Large intestine (tissue), 3 donors: ENCODE measurements around the gene CDC42SE2. TPM values are rescaled to one million over a fixed set of nuclear protein-coding genes. Genes with fewer than 3 reads are reported as not detected.
"Not testable (repeated sequence)": the region's sequence is repeated elsewhere in the genome, so short reads cannot be mapped to it uniquely, and the experiment has no call there.

ENCODE experiments used
- DNase-seq, 2 donors: peaks; one replicate each; pipeline versions ENCODE4 v3.0.0 to v3.0.0-alpha.2; 2013
- H3K27ac ChIP-seq: one replicate; pipeline ENCODE4 v1.5.1; 2013; ENCODE audit warnings: low read length
- H3K27me3 ChIP-seq: 2 replicates; pipeline ENCODE4 v1.6.1; 2013; ENCODE audit warnings: low read length; ENCODE audit not compliant: control insufficient read depth, insufficient read depth
- H3K36me3 ChIP-seq: 2 replicates; pipeline ENCODE4 v1.6.1; 2013; ENCODE audit warnings: low read length; ENCODE audit not compliant: control insufficient read depth, insufficient read depth
- H3K4me1 ChIP-seq: one replicate; pipeline ENCODE4 v1.6.1; 2013; ENCODE audit warnings: low read length; ENCODE audit not compliant: control insufficient read depth, insufficient read depth
- H3K4me3 ChIP-seq: one replicate; pipeline ENCODE4 v1.5.1; 2013; ENCODE audit warnings: low read length
- H3K9me3 ChIP-seq: one replicate; pipeline ENCODE4 v1.6.1; 2013; ENCODE audit warnings: mild to moderate bottlenecking, low read depth, low read length, moderate library complexity; ENCODE audit not compliant: control insufficient read depth
- WGBS: methylation state at CpG from one replicate; pipeline ENCODE4 v1.1.5; 2013; ENCODE audit warnings: low lambda C conversion rate; ENCODE audit not compliant: insufficient coverage; 5-methylcytosine and 5-hydroxymethylcytosine counted together
- polyA plus RNA-seq: library from polyadenylated mRNA; unstranded; fragments of 120-200 nt; gene quantifications from one replicate; pipeline ENCODE4 v1.2.1, GENCODE V29; 2013

The CDC42SE2 gene
- polyA plus RNA-seq, 1 donor: 46.2 TPM

- Histone ChIP-seq H3K4me1 (peaks cover 19% of the 10 kb centered on the region), H3K36me3 (no peaks in the 10 kb centered on the region), H3K4me3 (no peak overlapping the region), H3K9me3 (no peaks in the 10 kb centered on the region), H3K27ac (no peak overlapping the region), H3K27me3 (no peaks in the 10 kb centered on the region)
- no peak for DNase-seq
These were observed 13.6 kb downstream of the CDC42SE2 start for GRCh38 chr5:131277447-131277846.

GRCh38 chr5:131277875-131278740, 14.3 kb downstream of the CDC42SE2 start:
- DNase-seq: no peak
- Histone ChIP-seq H3K4me3 (no peak overlapping the region), H3K27me3 (no peaks in the 10 kb centered on the region), H3K9me3 (no peaks in the 10 kb centered on the region), H3K27ac (no peak overlapping the region), H3K4me1 (peaks cover 19% of the 10 kb centered on the region), H3K36me3 (no peaks in the 10 kb centered on the region)
- WGBS: 92% methylated on average over 2 of the region's 5 CpGs

GRCh38 chr5:131278741-131279124, 14.9 kb downstream of the CDC42SE2 start:
- DNase-seq, H3K27ac ChIP-seq, H3K27me3 ChIP-seq, H3K36me3 ChIP-seq, H3K9me3 ChIP-seq, H3K4me3 ChIP-seq: not testable (repeated sequence)
- WGBS: no CpG with 5 or more reads among the region's 6 CpGs
- peaks cover 19% of the 10 kb centered on the region for H3K4me1 ChIP-seq

GRCh38 chr5:131279204-131279603, 15.4 kb downstream of the CDC42SE2 start:
- Histone ChIP-seq H3K9me3 (no peaks in the 10 kb centered on the region), H3K27me3 (no peaks in the 10 kb centered on the region), H3K36me3 (no peaks in the 10 kb centered on the region), H3K4me3 (no peak overlapping the region), H3K27ac (no peak overlapping the region), H3K4me1 (peaks cover 19% of the 10 kb centered on the region)
- no CpG with 5 or more reads among the region's 1 CpG for WGBS
- no peak for DNase-seq

GRCh38 chr5:131280417-131280816, 16.6 kb downstream of the CDC42SE2 start:
- H3K27me3 ChIP-seq: no peaks in the 10 kb centered on the region
- DNase-seq: no peak
- H3K4me1 ChIP-seq: peaks cover 19% of the 10 kb centered on the region
- peak overlapping the region; percentile 92 for H3K27ac ChIP-seq
- no peaks in the 10 kb centered on the region for H3K9me3 ChIP-seq
- peaks cover 3% of the 10 kb centered on the region for H3K36me3 ChIP-seq
- H3K4me3 ChIP-seq: no peak overlapping the region
- 21% methylated on average over 2 of the region's 3 CpGs for WGBS

GRCh38 chr5:131281133-131281867, 17.4 kb downstream of the CDC42SE2 start:
- DNase-seq: peak; percentile 79 to 93
- Histone ChIP-seq H3K27ac (peak overlapping the region; percentile 92), H3K36me3 (peaks cover 3% of the 10 kb centered on the region), H3K27me3 (no peaks in the 10 kb centered on the region), H3K4me1 (peaks cover 20% of the 10 kb centered on the region), H3K4me3 (no peak overlapping the region), H3K9me3 (no peaks in the 10 kb centered on the region)
- no CpG with 5 or more reads among the region's 5 CpGs for WGBS

- WGBS: 60% methylated on average over 1 of the region's 2 CpGs
- Histone ChIP-seq H3K36me3 (peaks cover 3% of the 10 kb centered on the region), H3K4me1 (peaks cover 24% of the 10 kb centered on the region), H3K9me3 (no peaks in the 10 kb centered on the region), H3K27me3 (no peaks in the 10 kb centered on the region), H3K4me3 (peak overlapping the region; percentile 34), H3K27ac (peak overlapping the region; percentile 92)
- no peak for DNase-seq
These were observed 18.0 kb downstream of the CDC42SE2 start for GRCh38 chr5:131281868-131282234.

GRCh38 chr5:131282235-131282634, 18.4 kb downstream of the CDC42SE2 start:
- peak; percentile 12 to 53 for DNase-seq
- Histone ChIP-seq H3K36me3 (peaks cover 3% of the 10 kb centered on the region), H3K4me1 (peaks cover 24% of the 10 kb centered on the region), H3K9me3 (no peaks in the 10 kb centered on the region), H3K4me3 (peak overlapping the region; percentile 34), H3K27me3 (no peaks in the 10 kb centered on the region), H3K27ac (peak overlapping the region; percentile 92)
- 58% methylated on average over 2 of the region's 2 CpGs for WGBS

- no CpG with 5 or more reads among the region's 1 CpG for WGBS
- Histone ChIP-seq H3K9me3 (no peaks in the 10 kb centered on the region), H3K4me3 (no peak overlapping the region), H3K27ac (peak overlapping the region; percentile 41), H3K4me1 (peaks cover 10% of the 10 kb centered on the region), H3K27me3 (no peaks in the 10 kb centered on the region), H3K36me3 (peaks cover 7% of the 10 kb centered on the region)
- DNase-seq: no peak
These were observed 22.0 kb downstream of the CDC42SE2 start for GRCh38 chr5:131285703-131286399.

- DNase-seq: peak; percentile 39 to 43
These were observed 22.5 kb downstream of the CDC42SE2 start for GRCh38 chr5:131286400-131286715.

More at GRCh38 chr5:131286400-131286715, 22.5 kb downstream of the CDC42SE2 start:
- no peak overlapping the region for H3K4me3 ChIP-seq
- peaks cover 5% of the 10 kb centered on the region for H3K4me1 ChIP-seq
- no CpG with 5 or more reads among the region's 5 CpGs for WGBS
- H3K27ac ChIP-seq: peak overlapping the region; percentile 41
- peaks cover 7% of the 10 kb centered on the region for H3K36me3 ChIP-seq
- H3K9me3 ChIP-seq: no peaks in the 10 kb centered on the region
- no peaks in the 10 kb centered on the region for H3K27me3 ChIP-seq
